ENCODE results near the gene HLA-DMA. TPM values are rescaled to one million over a fixed set of nuclear protein-coding genes. Genes with fewer than 3 reads are reported as not detected.
"Not testable (repeated sequence)": the region's sequence is repeated elsewhere in the genome, so short reads cannot be mapped to it uniquely, and the experiment has no call there.

HLA-DMA gene
- total RNA-seq, 1 donor from 2014 or later = 8.7 TPM

DNA sequence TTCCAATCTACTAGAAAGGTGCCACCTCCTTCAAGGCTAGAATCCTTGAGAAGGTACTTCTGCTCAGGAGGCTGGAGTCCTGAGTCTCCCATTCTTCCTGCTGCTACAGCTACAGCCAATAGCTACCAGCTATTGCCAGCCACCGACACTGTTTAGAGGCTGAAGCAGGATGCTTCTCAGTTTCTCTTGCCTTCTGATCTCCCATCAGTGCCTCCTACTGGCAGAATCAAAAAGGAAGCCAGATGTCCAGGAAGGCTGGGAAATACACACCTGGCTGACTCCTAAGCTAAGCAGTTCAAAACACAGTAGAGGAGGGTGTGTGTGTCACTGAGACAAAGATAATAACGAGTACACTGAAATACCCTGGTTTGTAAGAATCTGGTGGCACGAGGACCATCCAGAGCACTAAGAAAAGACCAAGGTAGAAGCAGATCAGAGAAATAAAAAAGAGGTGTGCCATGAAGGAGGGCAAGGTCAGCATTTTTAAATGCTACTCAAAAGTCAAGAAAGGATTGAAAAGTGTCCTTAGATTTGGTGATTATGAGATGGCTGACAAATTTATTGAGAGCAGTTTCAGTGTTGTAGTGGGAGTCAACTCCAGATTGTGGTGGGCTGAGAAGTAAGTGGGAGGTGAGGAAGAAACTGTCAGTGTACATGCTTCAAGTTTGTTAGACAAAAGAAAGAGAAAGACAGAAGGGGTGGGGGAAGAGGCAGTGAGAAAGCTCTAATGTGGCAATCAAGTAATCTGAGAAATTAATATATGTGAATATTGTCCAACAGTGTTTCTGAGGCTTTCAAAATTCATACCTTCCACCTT lies 2.3 kb upstream of the HLA-DMA start:
- Mint-ChIP-seq H3K9me3 (no peaks in the 10 kb centered on the region), H3K4me1 (peaks cover 44% of the 10 kb centered on the region), H3K4me3 (peak overlapping the region; percentile 29), H3K27ac (peak overlapping the region; percentile 58), H3K36me3 (ENCODE audit: low read depth) (peaks cover 1% of the 10 kb centered on the region), H3K27me3 (no peaks in the 10 kb centered on the region)
- intact Hi-C loops (cut with micrococcal nuclease) = loop anchor here (1.0 kb wide), 1 partner anchor 12 kb away; no protein-coding TSS in a partner anchor
- DNase-seq = peak; percentile 85

DNA sequence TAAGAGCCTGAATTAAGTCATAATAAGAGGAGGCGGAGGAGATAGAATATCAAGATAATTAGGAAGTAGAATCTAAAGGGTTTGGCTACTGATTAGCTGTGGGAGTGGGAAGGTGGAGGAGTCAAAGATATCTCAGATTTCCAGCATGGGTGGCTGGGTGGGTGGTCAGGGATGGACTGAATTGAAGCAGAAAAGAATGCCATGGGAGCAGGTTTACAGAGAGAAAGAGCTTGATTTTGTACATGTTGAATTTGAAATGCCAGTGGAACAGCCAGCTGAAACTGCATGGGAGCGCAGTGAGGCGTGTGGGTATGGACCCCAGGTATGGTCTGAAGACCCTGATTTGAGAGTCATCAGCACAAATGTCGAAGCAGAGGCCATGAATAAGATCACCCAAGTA lies 1.4 kb upstream of the HLA-DMA start:
- H3K27ac Mint-ChIP-seq = no peak overlapping the region
- H3K27me3 Mint-ChIP-seq = no peaks in the 10 kb centered on the region
- no peak overlapping the region for H3K4me3 Mint-ChIP-seq
- H3K4me1 Mint-ChIP-seq = peaks cover 49% of the 10 kb centered on the region
- peaks cover 1% of the 10 kb centered on the region for H3K36me3 Mint-ChIP-seq (ENCODE audit: low read depth)
- no peaks in the 10 kb centered on the region for H3K9me3 Mint-ChIP-seq
- intact Hi-C loops (cut with micrococcal nuclease) = no loop called here
- no peak for DNase-seq

- Mint-ChIP-seq H3K9me3 (no peaks in the 10 kb centered on the region), H3K4me1 (peaks cover 49% of the 10 kb centered on the region), H3K4me3 (no peak overlapping the region), H3K36me3 (ENCODE audit: low read depth) (peaks cover 1% of the 10 kb centered on the region), H3K27me3 (no peaks in the 10 kb centered on the region), H3K27ac (no peak overlapping the region)
- intact Hi-C loops (cut with micrococcal nuclease) = loop anchor here (1.0 to 2.0 kb wide), 4 partner anchors 9 to 68 kb away; no protein-coding TSS in a partner anchor
- no peak for DNase-seq
Observed at GRCh38 chr6:32953775-32954174, 878 bp upstream of the HLA-DMA start.

DNA sequence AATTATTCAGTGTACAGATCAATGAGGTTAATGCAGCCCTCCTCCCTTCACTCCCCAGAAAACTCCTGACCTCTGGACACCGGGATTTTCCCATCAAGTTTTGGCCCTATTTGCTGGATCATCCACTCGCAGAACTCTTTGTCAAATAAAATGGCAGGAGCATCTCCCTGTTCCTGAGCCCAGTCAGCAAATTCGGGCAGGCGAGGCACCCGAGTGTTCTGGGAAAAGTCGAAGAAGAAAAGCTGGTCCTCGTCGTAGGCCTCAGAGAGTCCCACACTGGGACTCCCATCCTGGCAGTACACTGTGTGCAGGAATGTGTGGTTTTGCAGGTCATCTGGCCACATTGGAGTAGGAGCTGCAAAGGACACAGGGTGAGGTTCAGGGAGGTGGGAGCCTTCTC lies 2.4 kb downstream of the HLA-DMA start:
- DNase-seq = no peak
- H3K27ac Mint-ChIP-seq = no peak overlapping the region
- peaks cover 47% of the 10 kb centered on the region for H3K4me1 Mint-ChIP-seq
- intact Hi-C loops (cut with micrococcal nuclease) = no loop called here
- H3K4me3 Mint-ChIP-seq = no peak overlapping the region
- H3K27me3 Mint-ChIP-seq = no peaks in the 10 kb centered on the region
- H3K36me3 Mint-ChIP-seq (ENCODE audit: low read depth) = no peaks in the 10 kb centered on the region
- H3K9me3 Mint-ChIP-seq = no peaks in the 10 kb centered on the region

DNA sequence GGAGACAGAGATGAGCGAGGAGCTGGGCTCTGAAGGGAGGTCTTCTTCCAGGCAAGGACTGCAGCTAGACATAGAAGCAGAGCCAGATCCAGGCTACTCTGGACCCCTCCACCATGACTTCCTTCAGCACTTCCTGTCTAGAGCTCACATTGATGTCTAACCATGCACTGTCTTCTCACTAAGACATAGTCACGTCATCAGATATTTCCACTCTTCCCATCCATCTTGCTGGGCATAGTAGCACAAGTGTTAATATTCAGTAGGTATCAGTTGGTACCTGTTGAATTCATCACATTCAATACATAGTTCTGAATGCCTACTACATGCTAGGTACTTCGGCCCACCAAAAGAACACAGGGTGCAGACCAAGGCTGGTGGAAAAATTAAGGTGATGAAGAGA lies 2.9 kb downstream of the HLA-DMA start:
- no peak for DNase-seq
- H3K27me3 Mint-ChIP-seq = no peaks in the 10 kb centered on the region
- H3K36me3 Mint-ChIP-seq (ENCODE audit: low read depth) = no peaks in the 10 kb centered on the region
- H3K27ac Mint-ChIP-seq = no peak overlapping the region
- intact Hi-C loops (cut with micrococcal nuclease) = no loop called here
- peaks cover 47% of the 10 kb centered on the region for H3K4me1 Mint-ChIP-seq
- H3K4me3 Mint-ChIP-seq = no peak overlapping the region
- H3K9me3 Mint-ChIP-seq = no peaks in the 10 kb centered on the region

DNA sequence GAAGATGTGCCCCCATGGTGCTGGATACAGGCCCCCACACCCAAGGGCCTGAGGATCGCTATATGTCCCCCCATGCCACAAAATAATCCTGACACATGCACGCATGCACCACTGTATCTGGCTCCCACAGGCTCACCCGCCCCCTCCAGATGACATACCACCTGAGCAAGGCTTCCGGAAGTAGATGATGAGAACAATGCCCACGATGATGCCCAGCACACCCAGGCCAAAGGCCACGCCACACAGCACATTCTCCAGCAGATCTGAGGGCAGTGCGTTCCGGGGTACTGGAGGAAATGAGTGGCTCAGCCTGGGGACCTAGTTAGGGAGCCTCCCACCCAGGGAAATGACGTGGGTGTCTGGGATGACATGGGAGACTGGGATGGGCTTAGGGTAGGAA lies 3.8 kb downstream of the HLA-DMA start:
- peaks cover 49% of the 10 kb centered on the region for H3K4me1 Mint-ChIP-seq
- no peak overlapping the region for H3K4me3 Mint-ChIP-seq
- intact Hi-C loops (cut with micrococcal nuclease) = no loop called here
- H3K36me3 Mint-ChIP-seq (ENCODE audit: low read depth) = no peaks in the 10 kb centered on the region
- no peaks in the 10 kb centered on the region for H3K27me3 Mint-ChIP-seq
- H3K9me3 Mint-ChIP-seq = no peaks in the 10 kb centered on the region
- DNase-seq = peak; percentile 49
- H3K27ac Mint-ChIP-seq = no peak overlapping the region

GRCh38 chr6:32947552-32948465 lies 5.1 kb downstream of the HLA-DMA start:
- no peaks in the 10 kb centered on the region for H3K36me3 Mint-ChIP-seq (ENCODE audit: low read depth)
- intact Hi-C loops (cut with micrococcal nuclease) = no loop called here
- H3K27me3 Mint-ChIP-seq = no peaks in the 10 kb centered on the region
- H3K27ac Mint-ChIP-seq = no peak overlapping the region
- no peaks in the 10 kb centered on the region for H3K9me3 Mint-ChIP-seq
- peak; percentile 81 for DNase-seq
- peaks cover 46% of the 10 kb centered on the region for H3K4me1 Mint-ChIP-seq
- no peak overlapping the region for H3K4me3 Mint-ChIP-seq

GRCh38 chr6:32946893-32947292 lies 6.0 kb downstream of the HLA-DMA start:
- H3K36me3 Mint-ChIP-seq (ENCODE audit: low read depth) = no peaks in the 10 kb centered on the region
- H3K27ac Mint-ChIP-seq = no peak overlapping the region
- H3K9me3 Mint-ChIP-seq = no peaks in the 10 kb centered on the region
- no peak overlapping the region for H3K4me3 Mint-ChIP-seq
- H3K27me3 Mint-ChIP-seq = no peaks in the 10 kb centered on the region
- H3K4me1 Mint-ChIP-seq = peaks cover 46% of the 10 kb centered on the region
- DNase-seq = no peak
- intact Hi-C loops (cut with micrococcal nuclease) = no loop called here

- intact Hi-C loops (cut with micrococcal nuclease) = no loop called here
- peaks cover 54% of the 10 kb centered on the region for H3K4me1 Mint-ChIP-seq
- H3K27me3 Mint-ChIP-seq = no peaks in the 10 kb centered on the region
- no peaks in the 10 kb centered on the region for H3K36me3 Mint-ChIP-seq (ENCODE audit: low read depth)
- H3K27ac Mint-ChIP-seq = no peak overlapping the region
- no peak overlapping the region for H3K4me3 Mint-ChIP-seq
- H3K9me3 Mint-ChIP-seq = no peaks in the 10 kb centered on the region
- no peak for DNase-seq
Observed at GRCh38 chr6:32945953-32946352, 6.9 kb downstream of the HLA-DMA start.

GRCh38 chr6:32945108-32945760 lies 7.7 kb downstream of the HLA-DMA start:
- Mint-ChIP-seq H3K27ac (peak overlapping the region; percentile 19), H3K27me3 (no peaks in the 10 kb centered on the region), H3K36me3 (ENCODE audit: low read depth) (no peaks in the 10 kb centered on the region), H3K4me1 (peaks cover 56% of the 10 kb centered on the region), H3K4me3 (no peak overlapping the region), H3K9me3 (no peaks in the 10 kb centered on the region)
- intact Hi-C loops (cut with micrococcal nuclease) = no loop called here
- peak; percentile 54 for DNase-seq

- intact Hi-C loops (cut with micrococcal nuclease) = loop anchor here (1.0 kb wide), 1 partner anchor 9 kb away; the partner anchor contains the start of gene HLA-DMA
- Mint-ChIP-seq H3K4me3 (peak overlapping the region; percentile 88), H3K27ac (peak overlapping the region; percentile 93), H3K36me3 (ENCODE audit: low read depth) (no peaks in the 10 kb centered on the region), H3K27me3 (no peaks in the 10 kb centered on the region), H3K4me1 (peaks cover 54% of the 10 kb centered on the region), H3K9me3 (no peaks in the 10 kb centered on the region)
- DNase-seq = peak; percentile 84
Observed at GRCh38 chr6:32943864-32944649, 8.8 kb downstream of the HLA-DMA start.

DNA sequence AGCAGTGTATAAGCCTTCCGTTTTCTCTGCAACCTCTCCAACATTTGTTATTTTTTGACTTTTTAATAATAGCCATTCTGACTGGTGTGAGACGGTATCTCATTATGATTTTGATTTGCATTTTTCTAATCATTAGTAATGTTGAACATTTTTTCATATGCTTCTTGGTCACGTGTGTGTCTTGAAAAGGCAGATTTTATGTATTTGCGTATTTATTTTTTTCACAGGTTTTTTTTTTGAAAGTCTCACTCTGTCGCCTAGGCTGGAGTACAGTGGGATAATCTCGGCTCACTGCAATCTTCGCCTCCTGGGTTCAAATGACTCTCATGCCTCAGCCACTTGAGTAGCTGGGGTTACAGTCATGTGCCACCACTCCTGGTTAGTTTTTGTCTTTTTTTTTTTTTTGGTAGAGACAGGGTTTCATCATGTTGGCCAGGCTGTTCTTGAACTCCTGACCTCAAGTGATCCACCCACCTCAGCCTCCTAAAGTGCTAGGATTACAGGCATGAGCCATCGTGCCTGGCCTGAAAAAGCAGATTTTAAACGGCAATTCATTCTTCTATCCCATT lies 10.3 kb downstream of the HLA-DMA start:
- Mint-ChIP-seq H3K4me1 (peaks cover 53% of the 10 kb centered on the region), H3K4me3 (peak overlapping the region; percentile 88)
- H3K27me3 Mint-ChIP-seq; H3K27ac Mint-ChIP-seq; H3K9me3 Mint-ChIP-seq; H3K36me3 Mint-ChIP-seq (ENCODE audit: low read depth); DNase-seq; intact Hi-C loops (cut with micrococcal nuclease): not testable (repeated sequence)

Measured in activated CD4-positive, alpha-beta T cell treated with anti-CD3 and anti-CD28 coated beads, Interleukin-2, amount 10 ng/mL, durations not matched to agents 24 days and 14 days (primary cell).